ENCODE results near the gene SEMA6B. TPM values are rescaled to one million over a fixed set of nuclear protein-coding genes. Genes with fewer than 3 reads are reported as not detected.
"Not testable (repeated sequence)": the region's sequence is repeated elsewhere in the genome, so short reads cannot be mapped to it uniquely, and the experiment has no call there.

The SEMA6B gene
- total RNA-seq, 1 donor from 2014 or later: 9.5 TPM

DNA sequence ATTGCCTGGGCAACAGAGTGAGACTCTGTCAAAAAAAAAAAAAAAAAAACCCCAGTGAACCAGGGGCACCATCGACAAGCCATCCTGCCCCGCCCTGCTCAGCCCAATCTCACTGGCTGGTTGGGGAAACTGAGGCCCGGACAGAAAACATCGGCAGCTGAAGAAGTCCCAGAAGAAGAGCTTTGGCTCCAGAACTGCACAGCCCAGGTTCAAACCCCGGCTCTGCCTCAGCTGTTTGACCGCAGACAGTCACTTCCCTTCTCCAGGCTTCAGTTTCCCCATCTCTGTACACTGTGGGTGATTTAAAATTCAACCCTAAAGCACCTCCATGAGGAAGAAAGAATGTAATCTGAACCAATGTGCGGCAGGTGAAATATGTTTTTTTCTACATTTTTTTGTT lies 9.4 kb upstream of the SEMA6B start:
- Mint-ChIP-seq H3K27ac (no peak overlapping the region), H3K4me1 (ENCODE audit: unreplicated experiment) (peaks cover 7% of the 10 kb centered on the region), H3K27me3 (no peaks in the 10 kb centered on the region), H3K9me3 (no peaks in the 10 kb centered on the region), H3K36me3 (no peaks in the 10 kb centered on the region), H3K4me3 (no peak overlapping the region)
- TF ChIP-seq, protein P1, sequence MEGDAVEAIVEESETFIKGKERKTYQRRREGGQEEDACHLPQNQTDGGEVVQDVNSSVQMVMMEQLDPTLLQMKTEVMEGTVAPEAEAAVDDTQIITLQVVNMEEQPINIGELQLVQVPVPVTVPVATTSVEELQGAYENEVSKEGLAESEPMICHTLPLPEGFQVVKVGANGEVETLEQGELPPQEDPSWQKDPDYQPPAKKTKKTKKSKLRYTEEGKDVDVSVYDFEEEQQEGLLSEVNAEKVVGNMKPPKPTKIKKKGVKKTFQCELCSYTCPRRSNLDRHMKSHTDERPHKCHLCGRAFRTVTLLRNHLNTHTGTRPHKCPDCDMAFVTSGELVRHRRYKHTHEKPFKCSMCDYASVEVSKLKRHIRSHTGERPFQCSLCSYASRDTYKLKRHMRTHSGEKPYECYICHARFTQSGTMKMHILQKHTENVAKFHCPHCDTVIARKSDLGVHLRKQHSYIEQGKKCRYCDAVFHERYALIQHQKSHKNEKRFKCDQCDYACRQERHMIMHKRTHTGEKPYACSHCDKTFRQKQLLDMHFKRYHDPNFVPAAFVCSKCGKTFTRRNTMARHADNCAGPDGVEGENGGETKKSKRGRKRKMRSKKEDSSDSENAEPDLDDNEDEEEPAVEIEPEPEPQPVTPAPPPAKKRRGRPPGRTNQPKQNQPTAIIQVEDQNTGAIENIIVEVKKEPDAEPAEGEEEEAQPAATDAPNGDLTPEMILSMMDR (conservative IDR thresholded peaks at IDR 0.05): no peak
- DNase-seq (ENCODE audit: extremely low spot score, unreplicated experiment): no peak

DNA sequence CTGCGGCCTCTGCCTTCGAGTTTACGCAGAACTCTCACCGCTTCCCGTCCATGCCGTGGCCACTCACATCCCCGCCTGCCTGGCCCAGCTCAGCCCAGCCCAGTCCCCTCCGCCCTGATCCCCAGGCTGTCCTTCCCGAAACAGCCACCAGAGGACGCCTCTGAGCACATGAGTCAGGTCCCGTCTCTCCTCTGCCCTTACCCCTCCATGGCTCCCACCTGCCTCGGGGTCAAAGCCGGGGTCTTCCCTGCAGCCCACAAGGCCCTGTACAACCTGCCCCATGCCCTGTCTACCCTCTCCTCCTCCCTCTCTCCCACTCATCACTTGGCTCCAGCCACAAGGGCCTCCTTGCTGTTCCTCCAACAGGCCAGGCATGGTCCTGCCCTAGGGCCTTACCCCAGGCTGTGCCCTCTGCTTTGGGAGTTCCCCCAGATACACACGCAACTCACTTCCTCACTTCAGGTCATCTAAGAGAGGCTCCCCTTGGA lies 8.1 kb upstream of the SEMA6B start:
- Mint-ChIP-seq H3K9me3 (no peaks in the 10 kb centered on the region), H3K4me1 (ENCODE audit: unreplicated experiment) (peaks cover 7% of the 10 kb centered on the region), H3K27ac (peak overlapping the region; percentile 9), H3K27me3 (no peaks in the 10 kb centered on the region), H3K4me3 (no peak overlapping the region), H3K36me3 (no peaks in the 10 kb centered on the region)
- no peak for DNase-seq (ENCODE audit: extremely low spot score, unreplicated experiment)
- TF ChIP-seq, protein P1 (conservative IDR thresholded peaks at IDR 0.05): peak; percentile 85

DNA sequence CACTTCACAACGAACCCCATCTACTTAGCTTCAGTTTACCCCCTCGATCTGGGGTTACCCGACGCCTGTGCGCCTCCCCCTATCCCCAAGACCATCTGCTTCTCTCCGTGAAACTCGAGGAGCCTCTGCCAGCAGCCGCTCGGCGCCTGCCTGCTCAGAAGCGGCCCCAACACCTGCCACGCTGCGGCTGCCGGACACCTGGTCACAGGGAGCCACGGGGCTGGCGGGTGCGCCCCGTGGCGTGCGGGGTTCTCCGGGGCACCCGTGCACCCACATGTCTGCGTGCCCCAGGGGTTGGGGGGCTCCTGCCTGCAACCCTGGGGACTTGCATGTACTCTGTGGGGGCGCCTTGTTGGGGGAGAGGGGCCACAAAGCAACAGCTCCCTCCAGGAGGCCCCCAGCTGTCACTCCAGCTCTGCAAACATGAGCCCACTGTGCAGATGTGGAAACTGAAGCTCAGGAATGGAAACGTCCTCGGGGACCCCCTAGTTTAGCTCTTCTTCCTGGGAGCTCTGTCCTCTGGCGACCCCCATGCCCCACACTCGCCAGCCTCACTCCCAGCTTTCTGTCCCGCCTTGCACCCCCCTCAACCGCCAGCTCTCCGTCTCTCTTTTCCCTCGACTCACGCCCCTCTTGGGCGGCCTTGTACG lies 7.0 kb upstream of the SEMA6B start:
- Mint-ChIP-seq H3K4me3 (no peak overlapping the region), H3K4me1 (ENCODE audit: unreplicated experiment) (peaks cover 7% of the 10 kb centered on the region), H3K27ac (no peak overlapping the region), H3K36me3 (no peaks in the 10 kb centered on the region), H3K27me3 (no peaks in the 10 kb centered on the region), H3K9me3 (no peaks in the 10 kb centered on the region)
- TF ChIP-seq, protein P1 (conservative IDR thresholded peaks at IDR 0.05): no peak
- no peak for DNase-seq (ENCODE audit: extremely low spot score, unreplicated experiment)

DNA sequence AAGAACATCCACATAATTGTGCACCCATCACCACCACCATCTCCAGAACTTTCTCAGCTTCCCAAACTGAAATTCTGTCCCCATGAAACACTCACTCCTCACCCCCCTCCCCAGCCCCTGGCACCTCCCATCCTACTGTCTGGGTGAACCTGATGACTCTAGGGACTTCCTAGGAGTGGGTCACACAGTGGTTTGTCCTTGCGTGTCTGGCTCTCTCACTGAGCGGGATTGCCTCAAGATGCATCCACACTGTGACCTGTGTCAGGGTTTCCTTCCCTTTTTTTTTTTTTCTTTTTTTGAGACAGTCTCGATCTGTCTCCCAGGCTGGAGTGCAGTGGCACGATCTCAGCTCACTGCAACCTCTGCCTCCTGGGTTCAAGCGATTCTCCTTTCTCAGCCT lies 4.1 kb upstream of the SEMA6B start:
- H3K36me3 Mint-ChIP-seq; H3K4me3 Mint-ChIP-seq; H3K9me3 Mint-ChIP-seq; DNase-seq (ENCODE audit: extremely low spot score, unreplicated experiment); H3K4me1 Mint-ChIP-seq (ENCODE audit: unreplicated experiment); H3K27ac Mint-ChIP-seq; H3K27me3 Mint-ChIP-seq: not testable (repeated sequence)

DNA sequence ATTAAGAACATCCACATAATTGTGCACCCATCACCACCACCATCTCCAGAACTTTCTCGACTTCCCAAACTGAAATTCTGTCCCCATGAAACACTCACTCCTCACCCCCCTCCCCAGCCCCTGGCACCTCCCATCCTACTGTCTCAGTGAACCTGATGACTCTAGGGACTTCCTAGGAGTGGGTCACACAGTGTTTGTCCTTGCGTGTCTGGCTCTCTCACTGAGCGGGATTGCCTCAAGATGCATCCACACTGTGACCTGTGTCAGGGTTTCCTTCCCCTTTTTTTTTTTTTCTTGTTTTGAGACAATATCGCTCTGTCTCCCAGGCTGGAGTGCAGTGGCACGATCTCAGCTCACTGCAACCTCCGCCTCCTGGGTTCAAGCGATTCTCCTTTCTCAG lies 2.6 kb upstream of the SEMA6B start:
- H3K4me3 Mint-ChIP-seq; H3K9me3 Mint-ChIP-seq; H3K4me1 Mint-ChIP-seq (ENCODE audit: unreplicated experiment); H3K27me3 Mint-ChIP-seq; DNase-seq (ENCODE audit: extremely low spot score, unreplicated experiment); H3K36me3 Mint-ChIP-seq; H3K27ac Mint-ChIP-seq: not testable (repeated sequence)

DNA sequence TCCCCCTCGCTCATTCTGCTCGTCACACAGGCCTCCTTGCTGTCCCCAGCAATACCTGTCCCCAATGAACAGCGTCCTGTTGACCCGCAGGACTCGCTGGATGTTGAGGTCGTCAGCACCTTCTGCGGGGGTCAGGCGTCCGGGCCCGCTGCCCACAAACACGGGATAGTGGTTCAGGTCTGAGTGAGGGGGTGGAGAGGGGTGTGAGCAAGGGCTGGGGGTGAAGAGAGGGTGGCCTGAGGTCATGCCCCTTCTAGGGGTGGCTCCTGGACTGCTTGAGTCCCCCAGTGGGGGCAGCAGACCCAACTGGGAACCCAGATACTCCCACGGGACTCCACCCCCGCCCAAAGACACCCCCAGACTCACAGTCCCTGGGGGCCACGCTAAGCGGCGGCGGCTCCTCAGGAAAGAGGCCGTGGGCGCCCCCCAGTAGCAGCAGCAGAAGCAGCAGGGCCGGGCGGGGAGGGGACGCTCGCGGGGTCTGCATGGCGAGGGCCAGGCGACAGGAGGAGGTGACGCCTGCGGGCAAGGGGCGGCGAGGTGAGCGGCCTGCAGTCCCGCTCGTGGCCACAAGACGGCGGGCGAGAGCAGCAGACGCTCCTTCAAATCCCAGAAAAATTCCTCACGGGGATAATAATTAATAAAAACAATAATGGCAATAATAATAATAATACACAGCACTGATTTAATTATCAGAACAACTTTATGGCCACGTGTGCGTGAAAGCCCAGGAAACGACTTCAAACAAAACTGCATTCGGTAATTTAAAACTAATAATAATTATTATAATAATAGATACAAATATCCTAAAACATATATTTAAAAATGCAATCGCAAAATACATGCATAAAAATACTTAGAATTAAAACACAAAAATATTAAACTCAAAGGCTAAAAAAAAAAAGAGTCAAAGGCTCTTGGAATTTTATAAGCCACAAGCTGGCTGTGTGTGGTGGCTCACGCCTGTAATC lies 1.2 kb downstream of the SEMA6B start:
- Mint-ChIP-seq H3K4me1 (ENCODE audit: unreplicated experiment) (no peaks in the 10 kb centered on the region), H3K4me3 (no peak overlapping the region), H3K36me3 (no peaks in the 10 kb centered on the region), H3K9me3 (no peaks in the 10 kb centered on the region), H3K27ac (no peak overlapping the region), H3K27me3 (no peaks in the 10 kb centered on the region)
- TF ChIP-seq, protein P1 (conservative IDR thresholded peaks at IDR 0.05): peak; percentile 100
- DNase-seq (ENCODE audit: extremely low spot score, unreplicated experiment): peak; percentile 78

Measured in type B pancreatic cell (in vitro differentiated cells).